CD1c-positive myeloid dendritic cell (primary cell): ENCODE data around the gene ENO1.
"Not testable (repeated sequence)": the region's sequence is repeated elsewhere in the genome, so short reads cannot be mapped to it uniquely, and the experiment has no call there.

Experiments used
- DNase-seq: peaks from one replicate; pipeline ENCODE4 v3.0.0-alpha.2; 2016; ENCODE audit errors: extremely low spot score

Gene ENO1

DNA sequence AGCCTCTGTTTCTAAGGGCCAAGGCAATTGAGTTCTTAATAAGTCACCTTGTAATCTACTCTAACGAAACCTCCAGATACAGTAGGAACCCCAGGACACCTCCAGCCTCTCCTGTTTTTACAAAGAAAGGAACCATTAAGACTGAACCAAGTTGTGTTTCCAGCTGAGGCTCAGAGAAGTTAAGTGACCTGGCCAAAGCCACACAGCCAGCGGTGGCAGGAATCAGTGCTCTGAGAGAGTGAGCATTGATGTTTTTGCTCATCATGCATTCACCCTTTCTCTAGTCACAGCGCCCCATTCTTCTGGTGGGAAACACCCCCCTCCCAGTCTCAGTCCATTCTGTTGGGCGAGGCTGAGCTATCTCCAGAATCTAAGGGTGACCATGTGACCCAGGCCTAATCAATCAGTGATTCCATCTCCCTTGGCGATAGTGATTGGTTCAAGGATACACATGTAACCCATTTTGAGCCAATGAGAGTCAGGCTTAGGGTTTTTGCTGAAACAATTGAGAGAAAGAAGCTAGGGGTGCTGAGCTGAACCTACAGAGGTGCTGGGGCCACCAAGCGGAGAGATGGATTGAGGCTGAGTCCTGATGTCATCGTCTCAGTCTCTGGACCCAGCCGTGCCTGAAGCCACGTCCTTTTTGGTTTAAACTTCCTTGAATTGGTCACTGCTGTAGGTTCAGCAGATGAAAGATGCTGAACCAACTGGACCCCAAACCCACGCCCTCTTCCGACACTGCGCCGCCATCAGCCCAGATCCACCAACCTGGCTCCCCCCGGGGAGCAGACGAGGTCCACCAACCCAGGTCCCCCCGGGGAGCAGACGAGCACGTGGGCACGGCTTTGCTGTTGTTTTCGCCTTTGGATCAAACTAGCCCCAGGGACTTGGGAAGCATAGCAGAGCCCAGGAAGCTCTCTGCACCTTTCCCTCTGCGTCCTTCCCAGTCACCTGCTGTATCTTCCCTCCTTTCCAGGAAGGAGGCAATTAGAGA is 33.1 kb downstream of the ENO1 start:
- DNase-seq: no peak

DNA sequence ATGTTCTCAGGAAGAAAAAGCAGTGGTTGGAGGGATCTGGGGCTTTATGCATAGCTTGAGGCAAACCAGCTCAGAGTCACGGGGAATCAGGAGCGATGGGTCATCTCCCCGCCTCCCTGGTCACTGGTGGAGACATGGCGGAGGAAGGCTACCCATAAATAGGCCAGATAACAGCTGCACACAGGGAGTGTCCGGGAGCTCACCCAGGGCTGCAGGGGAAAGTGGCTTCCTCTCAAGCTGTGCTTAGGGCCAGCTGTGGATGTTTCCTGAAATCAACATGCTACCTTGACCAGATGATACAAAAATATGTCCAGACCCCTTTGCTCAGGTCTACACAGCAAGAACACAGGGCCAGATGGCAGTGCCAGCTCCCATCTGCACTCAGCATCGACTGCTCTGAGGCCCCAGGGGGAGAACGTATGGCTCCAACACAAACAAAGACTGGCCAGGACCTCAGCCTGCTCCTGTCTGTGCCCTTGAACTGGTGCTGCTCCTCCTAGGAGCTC is 33.9 kb downstream of the ENO1 start:
- DNase-seq: no peak

DNA sequence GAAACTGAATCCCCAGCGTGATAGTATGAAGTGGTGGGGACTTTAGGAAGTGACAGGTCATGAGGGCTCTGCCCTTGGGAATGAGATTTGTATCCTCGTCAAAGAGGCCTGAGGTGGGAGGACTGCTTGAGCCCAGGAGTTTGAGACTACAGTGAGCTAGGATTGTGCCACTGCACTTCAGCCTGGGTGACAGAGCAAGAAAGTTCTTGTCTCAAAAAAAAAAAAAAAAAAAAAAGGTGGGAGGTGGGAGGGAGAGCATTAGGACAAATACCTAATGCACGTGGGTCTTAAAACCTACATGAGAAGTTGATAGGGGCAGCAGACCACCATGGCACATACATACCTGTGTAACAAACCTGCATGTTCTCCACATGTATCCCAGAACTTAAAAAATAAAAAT is 37.1 kb downstream of the ENO1 start:
- no peak for DNase-seq

DNA sequence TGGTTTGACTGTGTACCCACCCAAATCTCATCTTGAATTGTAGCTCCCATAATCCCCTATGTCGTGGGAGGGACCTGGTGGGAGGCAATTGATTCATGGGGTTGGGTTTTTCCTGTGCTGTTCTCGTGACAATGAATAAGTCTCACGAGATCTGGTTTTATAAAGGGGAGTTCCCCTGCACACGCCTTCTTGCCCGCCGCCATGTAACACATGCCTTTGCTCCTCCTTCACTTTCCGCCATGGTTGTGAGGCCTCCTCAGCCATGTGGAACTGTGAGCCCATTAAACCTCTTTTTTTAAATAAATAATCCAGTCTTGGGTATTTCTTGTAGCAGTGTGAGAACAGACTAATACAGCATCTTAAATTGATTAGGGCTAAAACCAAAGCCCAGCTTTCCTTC is 38.5 kb downstream of the ENO1 start:
- DNase-seq: no peak

DNA sequence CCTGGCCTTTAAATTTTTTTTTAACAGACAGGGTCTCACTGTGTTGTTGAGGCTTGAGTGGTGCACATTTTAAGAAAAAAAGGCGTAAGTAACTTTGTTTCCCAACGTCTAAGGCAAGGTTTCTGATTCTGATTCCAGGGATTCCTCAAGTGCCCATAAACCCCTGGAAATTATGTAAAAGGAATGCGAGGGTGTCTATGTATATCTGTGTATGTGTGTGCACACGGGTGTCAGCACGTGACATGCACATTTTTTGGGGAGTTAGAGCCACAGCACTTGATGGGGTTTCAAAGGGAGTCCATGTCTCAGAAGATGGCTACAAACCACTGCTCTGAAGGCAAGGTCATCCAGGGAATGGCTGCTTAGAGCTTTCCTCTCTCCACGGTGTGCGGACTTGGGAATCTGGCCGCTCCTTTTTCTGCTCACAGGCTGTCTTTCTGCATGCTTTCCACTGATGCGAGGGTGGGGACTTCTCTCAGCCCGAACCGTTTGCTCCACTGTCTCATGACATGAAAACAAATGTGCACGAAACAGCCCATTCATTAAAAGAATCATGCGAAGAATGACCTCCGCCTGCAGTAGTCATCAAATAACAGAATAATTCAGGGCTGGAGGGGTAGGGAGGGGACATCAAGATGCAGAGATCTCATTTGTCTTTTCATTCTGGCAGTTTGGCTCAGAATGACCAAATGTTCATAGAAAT is 42.4 kb downstream of the ENO1 start:
- DNase-seq: no peak

DNA sequence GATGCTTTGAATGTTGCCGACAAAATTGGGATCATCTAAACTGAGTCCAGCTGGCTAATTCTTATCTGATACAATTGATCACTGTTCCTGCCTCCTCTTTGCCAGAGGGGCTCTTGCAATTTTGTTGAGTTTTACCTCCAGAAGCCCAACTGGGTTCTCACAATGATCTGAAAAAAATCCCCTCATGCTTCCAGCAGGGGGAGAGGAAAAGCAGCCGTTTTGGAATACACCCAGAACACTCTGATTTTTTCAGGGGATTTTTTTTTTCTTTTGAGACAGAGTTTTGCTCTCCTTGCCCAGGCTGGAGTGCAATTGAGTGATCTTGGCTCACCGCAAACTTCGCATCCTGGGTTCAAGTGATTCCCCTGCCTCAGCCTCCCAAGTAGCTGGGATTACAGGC is 47.1 kb downstream of the ENO1 start:
- DNase-seq: no peak

DNA sequence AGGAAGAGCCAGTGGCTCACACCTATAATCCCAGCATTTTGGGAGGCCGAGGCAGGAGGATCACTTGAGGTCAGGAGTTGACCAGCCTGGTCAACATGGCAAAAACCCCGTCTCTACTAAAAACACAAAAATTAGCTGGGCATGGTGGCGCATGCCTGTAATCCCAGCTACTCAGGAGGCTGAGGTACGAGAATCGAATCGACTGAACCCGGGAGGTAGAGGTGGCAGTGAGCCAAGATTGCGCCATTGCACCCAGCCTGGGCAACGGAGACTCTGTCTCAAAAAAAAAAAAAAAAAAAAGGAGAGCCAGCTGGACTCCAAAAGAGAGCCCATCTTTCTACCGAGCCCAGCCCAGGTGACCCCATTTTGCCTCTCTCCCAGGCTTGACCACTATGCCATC is 47.8 kb downstream of the ENO1 start:
- not testable (repeated sequence) for DNase-seq

DNA sequence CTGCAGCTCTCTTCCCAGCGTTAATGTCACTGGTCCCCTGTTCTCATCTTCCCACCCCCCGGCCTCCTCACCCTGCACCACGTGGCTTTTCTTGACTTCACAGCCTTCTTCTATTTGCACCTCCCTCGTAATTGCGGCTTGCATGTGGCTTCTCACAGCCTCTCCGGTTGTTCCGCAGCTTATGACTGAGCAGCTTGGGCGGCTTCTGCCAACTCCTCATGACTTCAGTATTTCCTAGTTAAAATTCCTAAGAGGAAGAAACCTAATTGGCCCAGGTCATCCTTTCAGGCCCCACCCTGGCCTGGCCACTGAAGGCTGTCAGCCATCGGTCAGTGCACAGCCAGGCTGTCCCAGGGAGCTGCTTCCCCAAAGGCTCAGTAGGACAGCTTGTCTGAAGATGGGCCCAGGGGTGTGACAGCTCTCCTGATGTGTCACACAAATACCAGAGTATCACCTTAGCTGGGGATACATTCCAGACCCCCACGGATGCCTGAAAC is 52.5 kb downstream of the ENO1 start:
- DNase-seq: no peak

DNA sequence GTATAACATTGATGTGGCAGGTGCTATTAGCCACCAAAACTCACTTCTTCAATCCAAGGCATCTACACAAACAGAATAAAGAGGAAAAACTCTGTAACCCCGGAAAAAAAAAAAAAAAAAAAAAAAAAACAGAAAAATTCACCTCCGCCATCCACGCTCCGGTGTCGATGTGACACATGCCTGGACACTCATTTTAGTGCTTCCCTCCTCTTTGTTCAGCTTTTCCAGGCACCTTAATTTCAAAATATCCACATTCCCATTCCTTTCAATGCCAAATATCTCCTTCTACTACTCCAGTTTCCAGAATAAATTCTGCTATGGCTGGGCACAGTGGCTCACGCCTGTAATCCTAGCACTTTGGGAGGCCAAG is 55.2 kb downstream of the ENO1 start:
- DNase-seq: no peak

DNA sequence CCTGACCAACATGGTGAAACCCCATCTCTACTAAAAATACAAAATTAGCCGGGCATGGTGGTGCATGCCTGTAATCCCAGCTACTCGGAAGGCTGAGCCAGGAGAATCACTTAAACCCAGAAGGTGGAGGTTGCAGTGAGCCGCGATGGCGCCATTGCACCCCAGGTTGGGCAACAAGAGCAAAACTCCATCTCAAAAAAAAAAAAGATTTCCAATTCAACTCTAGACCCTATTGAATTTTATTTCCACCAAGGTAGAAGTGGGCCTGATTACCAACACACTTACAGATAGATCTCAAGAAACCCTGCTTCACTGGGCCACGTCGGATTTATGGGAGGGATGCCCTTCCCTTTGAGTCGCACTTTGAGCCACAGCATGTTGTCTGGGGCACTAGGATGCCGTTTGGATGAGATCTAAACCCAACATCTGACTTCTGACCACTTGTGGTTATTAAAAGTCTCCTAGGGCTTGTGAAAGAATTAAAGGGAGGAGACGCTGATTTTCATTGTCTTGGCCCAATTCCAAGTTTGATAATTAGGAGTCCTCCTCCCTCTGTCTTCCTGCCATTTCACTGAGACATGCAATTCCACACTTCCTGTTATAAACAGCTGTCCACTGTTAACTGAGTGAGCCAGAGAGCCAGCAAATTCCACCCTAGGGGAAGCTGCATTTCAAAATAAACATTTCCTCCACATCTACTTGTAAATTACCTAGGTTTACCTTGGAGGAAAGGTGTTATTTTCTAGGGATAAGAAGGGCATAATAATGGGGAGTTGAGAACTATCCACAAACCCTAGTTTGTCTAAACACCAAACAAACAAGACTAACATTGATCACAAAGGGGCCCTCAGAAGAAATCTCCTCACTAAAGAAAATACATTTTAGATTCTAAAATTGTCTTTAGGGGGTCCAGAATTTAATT is 55.9 kb downstream of the ENO1 start:
- peak; percentile 39 for DNase-seq

DNA sequence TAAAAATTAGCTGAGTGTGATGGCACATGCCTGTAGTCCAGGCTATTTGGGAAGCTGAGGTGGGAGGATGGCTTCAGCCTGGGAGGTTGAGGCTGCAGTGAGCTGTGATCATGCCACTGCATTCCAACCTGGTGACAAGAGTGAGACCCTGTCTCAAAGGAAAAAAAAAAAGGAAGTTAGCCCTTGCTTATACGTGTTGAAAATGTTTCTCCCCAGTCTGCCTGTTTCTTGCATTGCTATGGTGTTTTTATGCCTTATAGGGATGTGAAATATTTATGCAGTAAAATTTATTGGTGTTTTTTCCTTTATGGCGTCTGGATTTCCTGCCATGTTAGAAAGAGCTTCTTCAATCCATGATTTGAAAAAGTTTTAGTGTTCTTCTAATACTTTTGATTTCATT is 57.4 kb downstream of the ENO1 start:
- DNase-seq: no peak

DNA sequence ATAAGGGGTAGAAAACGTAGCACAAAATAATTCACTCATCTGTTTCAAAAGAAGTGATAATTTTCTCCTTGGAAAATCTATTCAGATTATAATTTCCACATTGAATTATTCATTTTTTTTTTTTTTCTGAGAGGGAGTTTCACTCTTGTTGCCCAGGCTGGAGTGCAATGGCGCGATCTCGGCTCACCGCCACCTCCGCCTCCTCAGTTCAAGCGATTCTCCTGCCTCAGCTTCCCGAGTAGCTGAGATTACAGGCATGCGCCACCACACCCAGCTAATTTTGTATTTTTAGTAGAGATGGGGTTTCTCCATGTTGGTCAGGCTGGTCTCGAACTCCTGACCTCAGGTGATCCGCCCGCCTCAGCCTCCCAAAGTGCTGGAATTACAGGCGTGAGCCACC is 59.7 kb downstream of the ENO1 start:
- DNase-seq: not testable (repeated sequence)

DNA sequence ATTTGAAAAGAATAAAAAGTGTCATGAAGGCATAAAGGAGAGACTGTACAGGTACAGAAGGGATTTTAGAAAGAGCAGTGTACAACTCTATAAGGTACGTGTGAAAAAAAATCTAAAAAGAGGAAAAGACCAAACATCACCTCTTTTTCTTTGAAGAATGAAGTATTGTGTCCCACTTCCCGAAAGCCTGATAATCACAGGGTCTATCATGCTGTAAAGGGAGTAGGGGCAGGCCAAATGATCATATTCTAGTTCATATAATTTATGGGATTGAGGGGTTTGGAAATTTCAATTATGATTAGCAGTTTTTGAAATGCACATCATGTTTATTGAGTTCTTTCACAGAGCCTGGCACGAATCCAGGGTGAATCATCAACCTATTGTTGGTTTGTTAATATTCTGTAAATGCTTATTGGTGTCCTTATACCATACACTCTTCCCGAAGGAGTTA is 60.1 kb downstream of the ENO1 start:
- peak; percentile 48 for DNase-seq

DNA sequence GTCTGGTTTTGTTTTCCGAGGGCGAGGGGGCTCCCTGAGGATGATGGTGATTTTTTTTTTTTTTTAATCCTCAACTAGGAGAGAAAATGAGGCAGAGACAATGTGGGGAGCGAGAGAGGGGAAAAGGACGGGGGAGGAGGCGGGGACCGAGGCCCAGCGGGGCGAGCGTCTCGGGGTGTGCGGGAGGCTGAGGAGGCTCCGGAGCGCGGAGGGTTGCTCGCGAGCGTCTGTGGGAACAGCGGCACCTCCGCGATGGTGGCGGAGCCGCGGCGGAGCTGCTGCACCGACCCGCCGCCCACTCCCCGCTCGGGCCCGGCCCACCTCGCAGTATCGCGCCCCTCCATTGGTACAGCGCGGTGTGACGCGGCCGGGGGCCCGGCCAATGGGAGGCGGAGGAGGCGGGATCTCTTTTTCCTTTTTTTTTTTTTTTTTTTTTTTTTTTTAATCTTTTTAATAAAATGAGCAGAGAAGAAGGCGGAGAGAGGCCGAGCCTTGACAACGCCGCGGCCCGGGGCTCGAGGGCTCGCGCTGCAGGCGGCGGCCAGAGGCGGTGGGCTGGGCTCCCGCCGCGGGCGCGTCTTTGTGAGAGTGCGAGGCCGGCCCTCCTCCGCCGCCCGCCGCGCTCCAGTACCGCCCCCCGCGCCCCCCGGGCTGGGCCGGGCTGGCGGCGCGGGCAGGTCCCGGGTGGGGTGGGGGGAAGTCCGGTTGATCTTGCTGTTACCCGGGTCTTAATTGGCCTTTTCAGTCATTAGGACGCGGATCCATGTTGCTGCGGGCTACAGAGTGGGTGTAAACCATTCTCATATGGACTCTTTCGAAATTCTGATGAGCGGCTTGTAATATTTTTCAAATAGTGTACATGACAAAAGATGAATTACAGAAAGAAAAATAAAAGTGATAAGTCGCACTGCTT is 60.8 kb downstream of the ENO1 start, which contains the start of gene RERE:
TSS of gene RERE (minus strand) at position 229 of the 913 bp plus-strand sequence.
- peak; percentile 97 for DNase-seq

DNA sequence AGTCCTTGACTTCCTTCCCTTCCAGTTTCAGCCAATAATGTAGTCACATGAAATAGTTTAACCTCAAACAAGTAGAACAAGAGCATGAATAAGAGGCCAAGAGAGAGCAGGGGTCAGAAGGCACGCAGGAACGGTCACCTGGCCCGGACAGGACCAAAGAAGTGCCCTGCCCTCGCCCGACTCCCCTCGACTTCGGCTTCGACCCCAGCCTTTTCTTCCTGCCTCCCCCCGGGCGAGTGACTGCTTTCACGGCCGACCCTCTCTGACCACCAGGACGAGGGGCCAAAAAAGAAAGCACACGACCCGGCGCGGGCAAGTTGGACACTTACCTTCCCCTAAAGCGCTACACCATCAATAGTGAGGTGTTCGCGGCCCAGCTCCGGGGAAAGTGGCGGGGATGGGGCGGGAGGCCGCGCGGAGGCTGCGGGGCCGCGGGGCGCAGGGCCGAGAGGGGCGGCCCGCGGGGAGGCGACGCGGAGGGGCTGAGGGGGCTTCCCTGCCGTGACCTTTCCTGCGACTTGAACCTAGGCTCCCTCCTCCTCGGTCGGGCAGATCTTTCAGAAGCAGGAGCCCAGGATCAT is 61.6 kb downstream of the ENO1 start:
- DNase-seq: peak; percentile 13

DNA sequence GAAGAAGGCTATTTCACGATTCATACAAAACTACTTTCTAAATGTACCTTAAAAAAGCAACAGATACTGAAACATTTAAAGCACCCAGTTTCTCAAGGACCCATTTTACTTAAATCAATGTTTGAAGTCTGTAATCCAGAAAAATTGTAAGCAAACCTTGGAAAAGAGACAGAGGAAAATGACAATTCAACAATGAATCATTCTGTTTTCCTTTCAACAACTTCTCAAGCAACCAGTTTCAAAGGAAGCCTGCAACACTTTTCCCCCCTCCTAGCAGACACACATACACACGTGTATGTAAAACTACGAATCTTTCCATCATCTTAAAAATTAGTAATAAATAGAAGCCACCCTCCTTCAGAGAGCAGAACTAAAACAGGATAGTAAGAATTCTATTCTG is 62.2 kb downstream of the ENO1 start:
- DNase-seq: no peak

DNA sequence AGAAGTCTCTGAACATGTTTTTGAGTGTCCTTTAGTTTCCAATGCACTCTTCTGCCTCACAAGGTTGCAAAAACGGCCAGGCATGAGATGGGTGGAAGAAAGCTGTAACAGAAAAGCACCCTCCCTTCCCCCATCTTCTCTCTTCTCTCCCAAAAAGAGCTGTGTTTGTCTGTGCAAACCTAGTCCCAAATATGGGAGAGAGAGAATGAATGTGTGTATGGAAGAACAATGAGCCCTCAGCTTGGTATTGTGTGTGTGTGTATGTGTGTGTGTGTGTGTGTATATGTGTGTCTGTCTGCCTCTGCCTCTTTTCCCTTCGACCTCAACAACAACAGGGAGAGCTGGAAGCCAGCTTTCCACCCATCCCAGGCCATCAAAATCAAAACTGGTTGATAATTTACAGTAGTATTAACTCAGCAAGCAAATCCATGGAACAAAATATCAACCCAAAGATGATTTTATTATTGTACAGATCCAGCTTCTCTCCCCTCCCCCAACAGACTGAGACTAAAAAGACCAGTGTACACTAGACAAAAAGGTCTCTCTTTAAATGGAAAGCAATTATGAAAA is 62.8 kb downstream of the ENO1 start:
- no peak for DNase-seq

DNA sequence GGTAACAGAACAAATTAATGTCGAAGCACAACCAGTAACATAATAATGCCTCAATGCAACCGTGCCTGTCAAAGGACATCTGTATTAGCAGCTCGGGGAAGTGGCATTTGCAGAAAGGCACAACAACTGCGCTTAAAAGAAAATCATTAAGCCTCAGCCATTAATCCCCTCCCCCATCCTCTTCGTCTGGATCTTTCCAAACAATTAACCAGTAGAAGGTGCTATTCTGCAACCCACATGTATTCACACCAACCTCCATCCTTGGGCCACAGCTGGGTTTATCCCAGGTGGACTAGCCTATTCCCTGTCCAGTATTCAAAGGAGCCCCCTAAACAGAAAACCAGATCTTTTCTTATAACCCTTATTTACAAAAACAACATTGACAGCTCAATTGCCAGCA is 63.6 kb downstream of the ENO1 start:
- no peak for DNase-seq

DNA sequence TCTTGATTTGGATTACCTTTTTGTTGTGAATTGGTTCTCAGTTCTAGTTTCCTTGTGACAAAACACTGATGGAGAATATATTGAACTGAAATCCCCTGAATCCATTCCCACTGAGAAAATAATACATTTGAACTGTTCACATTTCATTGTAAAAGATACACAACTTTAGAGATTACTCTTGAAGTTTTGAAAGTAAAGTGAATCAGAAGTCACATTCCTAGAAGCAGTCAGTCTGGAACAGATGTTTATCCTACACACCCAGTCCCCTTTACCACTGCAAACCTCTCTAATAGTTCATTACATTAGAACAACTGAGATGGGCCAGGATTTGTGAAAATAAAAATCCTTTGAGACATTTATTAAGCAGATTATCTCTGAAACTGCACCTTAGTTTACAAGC is 64.5 kb downstream of the ENO1 start:
- DNase-seq: no peak
